Adrenal gland (tissue), 12 donors: ENCODE measurements around the gene RIMBP2. TPM values are rescaled to one million over a fixed set of nuclear protein-coding genes. Genes with fewer than 3 reads are reported as not detected.

Experiments
- DNase-seq, 7 donors: peaks; one replicate each; pipeline ENCODE4 v3.0.0-alpha.2; 2019 to 2020
- H3K27ac ChIP-seq, 5 donors: fragments of 200-600 bp; sonication (generic) in 4 of 5; 1 replicate in 3 of 5; 2 replicates in 2 of 5; pipeline versions ENCODE4 v1.5.1 to v1.8.0; 2016 to 2020; ENCODE audit warnings: mild to moderate bottlenecking in 1 of 5
- H3K27me3 ChIP-seq: fragments of 200-600 bp; 2 replicates; pipeline ENCODE4 v1.8.0; 2021
- H3K36me3 ChIP-seq, 2 donors: fragments of 200-600 bp; replicated peaks in 1 of 2; 1 replicate in 1 of 2; 2 replicates in 1 of 2; pipeline versions ENCODE4 v1.5.1 to v1.8.0; 2018 to 2022
- H3K4me1 ChIP-seq, 2 donors: fragments of 200-600 bp; replicated peaks in 1 of 2; 1 replicate in 1 of 2; 2 replicates in 1 of 2; pipeline versions ENCODE4 v1.5.1 to v1.8.0; 2018 to 2021
- H3K4me3 ChIP-seq, 4 donors: fragments of 200-600 bp; sonication (generic) in 3 of 4; one replicate each; pipeline ENCODE4 v1.5.1; 2016 to 2018
- H3K9me3 ChIP-seq, 3 donors: fragments of 200-600 bp; sonication (generic) in 1 of 3; replicated peaks in 1 of 3; 1 replicate in 2 of 3; 2 replicates in 1 of 3; pipeline versions ENCODE4 v1.5.1 to v1.8.0; 2016 to 2021
- POLR2A ChIP-seq, 2 donors: fragments of 450-650 bp; IDR thresholded peaks; one replicate each; pipeline ENCODE4 v1.6.1; 2017; ENCODE audit warnings: antibody characterized with exemption in 2 of 2, mild to moderate bottlenecking in 2 of 2, moderate library complexity in 1 of 2
- WGBS, 4 donors: extraction: QIAGEN DNeasy Blood & Tissue Kit in 2 of 4; methylation state at CpG; one replicate each; pipeline versions ENCODE4 v1.1.5 to v1.1.7; 2013 to 2017; 5-methylcytosine and 5-hydroxymethylcytosine counted together
- intact Hi-C, 2 donors: fragments of 100-400 bp; cut with DNase I; formaldehyde crosslinking; loops; one replicate each; pipeline versions ENCODE4 v1.14.1 to v1.15.0; 2022 to 2023
- polyA plus RNA-seq, 3 donors: library from polyadenylated mRNA; stranded (reverse); fragments of 200-250 nt in 2 of 3; fragments of 350-450 nt in 1 of 3; fragmentation: Illumina TruSeq in 1 of 3; extraction: RNeasy Lipid Tissue Mini Kit (QIAGEN cat#74804) in 1 of 3; gene quantifications; one replicate each; pipeline ENCODE4 v1.2.3, GENCODE V29; 2013 to 2014
- total RNA-seq, 9 donors: library from RNA; depleted of rRNA in 4 of 9; stranded (reverse); fragments of >200 nt in 4 of 9; fragments of 120-200 nt in 1 of 9; fragmentation: NEBNext Ultra II Directional in 1 of 9; extraction: Animal tissue kit (Norgen Biotek cat#: 25700) in 1 of 9; gene quantifications; one replicate each; pipeline versions ENCODE4 v1.1.0 to v1.2.4, GENCODE V29; 2013 to 2023
- TF ChIP-seq, protein P1 (sequence below), 6 experiments: fragments of 450-650 bp in 4 of 6; fragments of 200-600 bp in 2 of 6; sonication (generic) in 1 of 6; IDR thresholded peaks; 1 replicate in 5 of 6; 2 replicates in 1 of 6; pipeline versions ENCODE4 v1.5.1 to v1.8.0; 2016 to 2021; ENCODE audit warnings: antibody characterized with exemption in 6 of 6, mild to moderate bottlenecking in 2 of 6, moderate library complexity in 1 of 6
- donor health status: healthy with polysubstance abuse.
- donor health status: Bipolar disorder and iron deficiency.
- donor health status: DM: yes; HTN: yes; CAD: no.
- donor health status: DM: no; HTN: no; CAD: no.
- donor health status: DM: no; HTN: no; CAD: no.
- donor health status: DM: yes; HTN: yes; CAD: no.

Gene RIMBP2
- total and polyA plus RNA-seq, 12 donors, result 0.18 to 23.9 (median 6.3) TPM; not detected in 2

GRCh38 chr12:130522244-130522834 lies 193.8 kb downstream of the RIMBP2 start:
- no peak for DNase-seq
- Histone ChIP-seq H3K9me3 (no peaks in the 10 kb centered on the region), H3K36me3 (no peaks in the 10 kb centered on the region), H3K27me3 (no peaks in the 10 kb centered on the region), H3K27ac (no peak overlapping the region), H3K4me1 (no peaks in the 10 kb centered on the region), H3K4me3 (no peak overlapping the region)
- 50 to 66% (median 65%) methylated on average over 16 to 17 of the region's 17 CpGs for WGBS, 4 donors
- intact Hi-C loops, result no loop called here
- TF ChIP-seq POLR2A (IDR thresholded peaks at IDR 0.05), result no peak
- TF ChIP-seq, protein P1, sequence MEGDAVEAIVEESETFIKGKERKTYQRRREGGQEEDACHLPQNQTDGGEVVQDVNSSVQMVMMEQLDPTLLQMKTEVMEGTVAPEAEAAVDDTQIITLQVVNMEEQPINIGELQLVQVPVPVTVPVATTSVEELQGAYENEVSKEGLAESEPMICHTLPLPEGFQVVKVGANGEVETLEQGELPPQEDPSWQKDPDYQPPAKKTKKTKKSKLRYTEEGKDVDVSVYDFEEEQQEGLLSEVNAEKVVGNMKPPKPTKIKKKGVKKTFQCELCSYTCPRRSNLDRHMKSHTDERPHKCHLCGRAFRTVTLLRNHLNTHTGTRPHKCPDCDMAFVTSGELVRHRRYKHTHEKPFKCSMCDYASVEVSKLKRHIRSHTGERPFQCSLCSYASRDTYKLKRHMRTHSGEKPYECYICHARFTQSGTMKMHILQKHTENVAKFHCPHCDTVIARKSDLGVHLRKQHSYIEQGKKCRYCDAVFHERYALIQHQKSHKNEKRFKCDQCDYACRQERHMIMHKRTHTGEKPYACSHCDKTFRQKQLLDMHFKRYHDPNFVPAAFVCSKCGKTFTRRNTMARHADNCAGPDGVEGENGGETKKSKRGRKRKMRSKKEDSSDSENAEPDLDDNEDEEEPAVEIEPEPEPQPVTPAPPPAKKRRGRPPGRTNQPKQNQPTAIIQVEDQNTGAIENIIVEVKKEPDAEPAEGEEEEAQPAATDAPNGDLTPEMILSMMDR (IDR thresholded peaks at IDR 0.05), result no peak

DNA sequence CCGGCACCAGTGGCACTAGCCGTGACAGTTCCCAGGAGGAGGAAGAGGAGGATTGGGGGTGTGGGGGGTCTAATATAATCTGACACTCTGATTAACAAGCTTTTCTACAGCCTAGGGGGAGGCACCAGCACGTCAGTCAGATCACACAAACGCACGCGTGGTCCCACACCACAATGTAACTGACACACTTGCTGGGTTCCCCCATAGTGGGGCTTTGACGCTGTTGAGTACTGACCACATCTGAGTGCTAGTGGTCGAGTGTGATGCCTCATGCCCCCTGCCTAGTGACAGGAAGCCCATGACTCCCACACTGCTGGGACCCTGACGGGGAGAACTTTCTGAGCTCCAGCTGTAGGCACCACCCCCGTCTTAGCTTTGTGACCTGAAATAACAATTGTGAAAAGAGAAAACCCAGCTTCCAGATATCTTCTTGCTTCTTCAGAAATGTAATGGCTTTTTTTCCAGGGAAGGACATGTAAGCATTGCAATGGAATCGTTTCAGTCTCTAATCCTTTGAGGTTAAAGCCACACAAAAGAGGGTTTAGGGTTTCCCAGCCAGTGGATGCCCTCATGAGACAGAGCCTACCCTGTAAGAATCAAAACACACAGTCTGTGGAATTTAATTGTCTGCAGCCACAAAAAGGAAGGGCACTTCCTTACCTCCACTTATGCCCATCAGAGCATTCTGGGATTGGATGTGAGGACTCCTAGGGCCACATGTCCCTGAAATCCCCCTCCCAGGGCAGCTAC lies 194.5 kb downstream of the RIMBP2 start:
- Histone ChIP-seq H3K4me1 (no peaks in the 10 kb centered on the region), H3K36me3 (no peaks in the 10 kb centered on the region), H3K27ac (no peak overlapping the region), H3K9me3 (no peaks in the 10 kb centered on the region), H3K27me3 (no peaks in the 10 kb centered on the region), H3K4me3 (no peak overlapping the region)
- WGBS, 4 donors, result 67 to 72% (median 72%) methylated on average over 11 of the region's 11 CpGs
- intact Hi-C loops, result no loop called here
- no peak for DNase-seq
- TF ChIP-seq, protein P1 (IDR thresholded peaks at IDR 0.05), result no peak
- no peak for TF ChIP-seq POLR2A (IDR thresholded peaks at IDR 0.05)

DNA sequence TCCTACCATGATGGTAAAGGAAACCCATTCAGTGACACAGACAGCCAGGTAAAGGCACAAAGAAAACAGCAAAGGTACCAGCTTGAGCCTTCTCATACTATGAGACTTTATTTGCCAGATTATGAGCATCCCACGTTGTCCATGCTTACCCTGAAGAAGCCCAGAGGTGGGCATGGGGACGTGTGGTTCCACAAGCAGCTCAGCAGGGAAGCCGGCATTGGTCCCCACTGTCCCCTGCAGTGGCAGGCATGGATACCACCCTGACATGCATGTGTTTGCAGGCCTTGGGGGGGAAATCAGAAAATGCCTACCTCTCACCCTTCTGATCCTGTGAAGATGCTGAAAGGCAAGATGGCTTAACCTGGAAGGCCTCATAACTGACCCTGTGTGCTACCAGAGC lies 195.3 kb downstream of the RIMBP2 start:
- intact Hi-C loops, result no loop called here
- TF ChIP-seq, protein P1 (IDR thresholded peaks at IDR 0.05), result no peak
- TF ChIP-seq POLR2A (IDR thresholded peaks at IDR 0.05), result no peak
- WGBS, 4 donors, result 42 to 75% (median 58%) methylated on average over 3 of the region's 3 CpGs

GRCh38 chr12:130517588-130517987 lies 198.5 kb downstream of the RIMBP2 start:
- no peaks in the 10 kb centered on the region for H3K27me3 ChIP-seq
- no peak for DNase-seq
- intact Hi-C loops, result no loop called here
- H3K27ac ChIP-seq, result no peak overlapping the region
- no peaks in the 10 kb centered on the region for H3K9me3 ChIP-seq
- TF ChIP-seq POLR2A (IDR thresholded peaks at IDR 0.05), result no peak
- TF ChIP-seq, protein P1 (IDR thresholded peaks at IDR 0.05), result no peak
- H3K4me3 ChIP-seq, result no peak overlapping the region
- H3K36me3 ChIP-seq, result no peaks in the 10 kb centered on the region
- 69 to 98% (median 86%) methylated on average over 3 of the region's 3 CpGs for WGBS, 4 donors
- no peaks in the 10 kb centered on the region for H3K4me1 ChIP-seq

More for the DNA sequence above, 195.3 kb downstream of the RIMBP2 start:
- Histone ChIP-seq H3K27me3 (no peaks in the 10 kb centered on the region), H3K9me3 (no peaks in the 10 kb centered on the region), H3K4me3 (no peak overlapping the region), H3K27ac (no peak overlapping the region), H3K36me3 (no peaks in the 10 kb centered on the region), H3K4me1 (no peaks in the 10 kb centered on the region)
- no peak for DNase-seq
